Stimulated activated CD4-positive, alpha-beta T cell treated with anti-CD3 and anti-CD28 coated beads, Interleukin-4, amount 100 ng/mL, for 24 hours (primary cell): ENCODE data around the gene DAB2IP.

Experiments used
- DNase-seq: peaks from one replicate; pipeline ENCODE4 v3.0.0-alpha.2; 2020

DAB2IP gene

DNA sequence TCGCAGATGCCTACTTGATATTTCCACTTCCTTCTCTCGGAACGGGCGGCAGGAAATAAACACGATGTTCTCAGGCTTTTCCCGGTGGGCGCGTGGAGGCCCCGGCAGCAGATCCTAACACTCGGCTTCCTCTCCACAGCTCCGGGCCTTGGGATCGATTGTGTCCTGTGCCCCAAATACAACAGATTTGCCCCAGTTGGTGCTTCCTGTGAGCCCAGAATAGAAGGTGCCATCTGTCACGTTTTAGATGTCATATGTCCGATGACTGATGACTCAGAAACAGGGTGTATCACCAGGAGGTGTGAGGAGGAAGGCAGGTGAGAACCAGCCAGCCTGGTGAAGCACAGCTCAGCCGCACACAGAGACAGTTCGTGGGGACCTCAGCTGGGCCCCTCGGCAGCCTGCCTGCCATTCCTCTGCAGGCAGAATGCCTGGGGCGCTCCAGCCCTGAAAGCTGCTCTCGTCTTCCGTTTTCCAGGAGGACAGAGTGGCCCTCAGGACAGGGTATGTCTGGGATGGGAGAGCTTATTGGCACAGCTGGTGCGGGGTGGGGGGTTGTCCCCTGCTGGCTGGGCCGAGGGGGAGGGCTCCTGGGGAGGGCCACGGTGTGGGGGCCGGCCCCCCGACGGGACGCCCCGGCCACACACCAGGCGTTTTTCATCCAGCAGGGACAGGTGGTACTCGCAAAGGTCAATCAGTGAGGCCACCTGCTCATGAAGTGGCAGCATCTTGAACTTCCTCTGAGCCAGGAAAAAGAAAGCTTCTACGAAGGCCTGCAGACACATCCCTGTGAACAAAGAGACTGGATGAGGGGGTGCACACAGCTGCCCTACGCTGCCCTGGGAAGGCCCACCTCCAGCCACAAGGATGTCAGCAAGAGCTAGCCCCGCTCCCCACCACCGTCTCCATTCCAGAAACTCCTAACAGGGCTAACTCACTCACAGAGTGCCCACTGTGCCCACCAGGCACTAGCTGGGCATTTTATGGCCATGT is 171.0 kb downstream of the DAB2IP start:
- no peak for DNase-seq

- no peak for DNase-seq
Measured at GRCh38 chr9:121823451-121824169, 172.2 kb downstream of the DAB2IP start.

GRCh38 chr9:121824651-121825030 is 173.2 kb downstream of the DAB2IP start:
- DNase-seq: no peak

DNA sequence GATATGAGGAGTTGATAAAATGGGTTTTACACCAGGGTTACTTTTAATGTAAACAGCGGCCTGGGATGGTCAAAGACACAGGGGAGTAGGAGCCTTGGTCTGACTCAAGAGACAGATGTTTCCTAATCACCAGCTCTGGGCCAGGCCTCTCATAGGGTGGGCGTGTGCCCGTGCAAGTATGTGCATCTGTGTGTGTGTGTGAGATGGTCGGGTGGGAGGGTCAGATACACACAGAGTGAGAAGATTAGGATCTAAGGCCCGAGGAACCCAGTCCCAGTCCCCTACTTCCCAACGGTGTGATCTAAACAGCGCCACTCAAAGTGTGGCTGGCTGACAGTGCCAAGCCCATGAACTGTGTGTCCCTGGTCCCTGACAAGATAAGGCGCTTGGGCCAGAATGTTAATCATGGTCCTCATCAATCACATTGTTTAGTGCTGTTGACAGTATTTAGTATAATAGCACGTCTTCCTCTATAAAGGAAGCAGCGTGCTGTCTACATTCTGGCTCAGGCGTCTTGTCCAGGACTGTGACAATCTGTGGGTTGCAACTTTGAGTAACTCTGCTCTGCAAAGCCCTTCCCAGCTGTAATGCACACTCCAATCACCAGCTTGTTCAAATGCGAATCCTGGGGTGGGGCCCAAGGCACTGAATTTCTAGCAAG is 173.7 kb downstream of the DAB2IP start:
- DNase-seq: no peak

DNA sequence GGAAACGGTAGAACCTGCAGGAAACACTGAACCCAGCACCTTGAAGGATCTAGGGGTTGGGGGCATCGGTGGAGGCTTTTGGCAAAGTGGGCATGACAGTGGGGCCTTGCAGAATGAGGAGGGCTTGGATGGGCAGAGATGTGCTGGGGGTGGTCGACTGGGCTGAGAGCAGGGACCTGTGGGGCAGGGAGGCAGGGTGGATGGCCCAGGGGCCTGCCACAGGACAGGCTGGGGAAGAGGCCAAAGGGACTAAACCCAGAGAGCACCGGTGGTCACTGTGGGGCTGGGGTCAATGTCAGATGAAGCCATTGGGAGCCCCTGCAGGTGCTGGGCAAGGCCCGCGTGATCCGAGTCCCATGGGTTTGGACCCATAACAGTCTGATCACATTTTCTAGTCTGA is 175.3 kb downstream of the DAB2IP start:
- DNase-seq: no peak

GRCh38 chr9:121827251-121827967 is 176.0 kb downstream of the DAB2IP start:
- no peak for DNase-seq

GRCh38 chr9:121830441-121831140 is 179.2 kb downstream of the DAB2IP start:
- no peak for DNase-seq

GRCh38 chr9:121831869-121832268 is 180.4 kb downstream of the DAB2IP start:
- no peak for DNase-seq

DNA sequence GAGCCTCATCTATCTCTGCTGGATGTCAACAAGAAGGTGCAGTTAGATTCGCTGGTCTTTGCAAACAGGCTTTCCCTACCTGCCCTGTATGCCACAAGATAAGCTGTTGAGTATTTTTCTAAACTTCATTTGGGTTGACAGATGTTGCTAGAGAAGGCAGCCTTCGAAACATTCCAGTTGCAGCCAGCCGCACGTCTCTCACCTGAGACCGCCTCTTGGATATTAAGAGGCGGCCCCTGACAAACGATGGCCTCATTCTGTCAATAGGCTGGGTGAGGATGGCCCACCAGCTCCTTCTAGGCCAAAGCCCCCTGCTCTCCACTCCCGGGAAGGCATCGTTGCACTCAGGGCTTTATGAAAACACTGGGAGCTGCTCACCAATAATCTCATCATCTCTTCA is 181.6 kb downstream of the DAB2IP start:
- DNase-seq: no peak
